IMR-90 (cell line): ENCODE data around the gene EHBP1L1. TPM values are rescaled to one million over a fixed set of nuclear protein-coding genes. Genes with fewer than 3 reads are reported as not detected.

ENCODE experiments used
- ATAC-seq: fragments of 200-7000 bp; cut with Tn5 transposase; 2 replicates; pipeline ENCODE4 v1.9.1; 2020; ENCODE audit warnings: low read depth, mild to moderate bottlenecking, moderate library complexity
- BruUV-seq: library from RNA; stranded (reverse); fragments of 400-500 nt; replicated peaks from 2 replicates; lab custom pipeline; 2021; lab: Mats Ljungman, UMichigan
- CTCF ChIA-PET: fragments of 300-600 bp; formaldehyde crosslinking; extraction: SDS; loops from one replicate; lab custom pipeline; 2021; ENCODE audit warnings: antibody characterized with exemption; lab: Yijun Ruan, JAX
- POLR2A ChIA-PET: fragments of 300-600 bp; sonication (Branson Sonifier 250); formaldehyde crosslinking; loops from one replicate; lab custom pipeline; 2022; ENCODE audit warnings: antibody characterized with exemption; ENCODE audit not compliant: unreplicated experiment; lab: Charles Lee
- DNase-seq: peaks from one replicate; pipeline ENCODE4 v3.0.0; 2013
- H2AFZ ChIP-seq: replicated peaks from 2 replicates; pipeline ENCODE3; 2013; ENCODE audit warnings: low read length, mild to moderate bottlenecking; ENCODE audit not compliant: poor library complexity
- H2AK5ac ChIP-seq: 2 replicates; pipeline ENCODE4 v1.6.1; 2013; ENCODE audit warnings: low read depth, low read length, inconsistent platforms
- H2AK9ac ChIP-seq: replicated peaks from 2 replicates; pipeline ENCODE3; 2013; ENCODE audit warnings: mild to moderate bottlenecking, low read depth, low read length, moderate library complexity; ENCODE audit not compliant: poor library complexity
- H2BK120ac ChIP-seq: 2 replicates; pipeline ENCODE4 v1.6.1; 2013; ENCODE audit warnings: low read depth, low read length, inconsistent platforms
- H2BK15ac ChIP-seq: 3 replicates; pipeline ENCODE4 v1.6.1; 2013; ENCODE audit warnings: low read depth, low read length, inconsistent platforms
- H2BK20ac ChIP-seq: 2 replicates; pipeline ENCODE4 v1.6.1; 2013; ENCODE audit warnings: low read depth, mild to moderate bottlenecking, inconsistent platforms, low read length, moderate library complexity
- H2BK5ac ChIP-seq: 2 replicates; pipeline ENCODE4 v1.6.1; 2013; ENCODE audit warnings: mild to moderate bottlenecking, low read depth, low read length, inconsistent platforms; ENCODE audit not compliant: poor library complexity, severe bottlenecking
- H3K14ac ChIP-seq: replicated peaks from 2 replicates; pipeline ENCODE4 v1.6.1; 2013; ENCODE audit warnings: low read depth, low read length, inconsistent platforms
- H3K18ac ChIP-seq: 2 replicates; pipeline ENCODE4 v1.6.1; 2013; ENCODE audit warnings: low read depth, low read length, control low read depth
- H3K23ac ChIP-seq: 2 replicates; pipeline ENCODE4 v1.6.1; 2013; ENCODE audit warnings: low read depth, low read length, inconsistent platforms
- H3K27ac ChIP-seq: 2 replicates; pipeline ENCODE4 v1.5.1; 2013; ENCODE audit warnings: mild to moderate bottlenecking, control low read depth, low read length; ENCODE audit not compliant: insufficient read depth
- H3K27me3 ChIP-seq: 2 replicates; pipeline ENCODE4 v1.6.1; 2013; ENCODE audit warnings: low read length; ENCODE audit not compliant: control insufficient read depth, insufficient read depth
- H3K36me3 ChIP-seq: 2 replicates; pipeline ENCODE4 v1.6.1; 2013; ENCODE audit warnings: low read length, mixed read lengths; ENCODE audit not compliant: control insufficient read depth, insufficient read depth
- H3K4ac ChIP-seq: 2 replicates; pipeline ENCODE4 v1.6.1; 2013; ENCODE audit warnings: low read depth, low read length, inconsistent platforms
- H3K4me1 ChIP-seq: 2 replicates; pipeline ENCODE4 v1.6.1; 2013; ENCODE audit warnings: low read length, mixed read lengths; ENCODE audit not compliant: control insufficient read depth, insufficient read depth
- H3K4me2 ChIP-seq: 2 replicates; pipeline ENCODE4 v1.6.1; 2013; ENCODE audit warnings: low read depth, mild to moderate bottlenecking, control low read depth, low read length, moderate library complexity
- H3K4me3 ChIP-seq: 2 replicates; pipeline ENCODE4 v1.5.1; 2013; ENCODE audit warnings: low read depth, mild to moderate bottlenecking, control low read depth, low read length, moderate library complexity; ENCODE audit not compliant: insufficient read depth
- H3K56ac ChIP-seq: 2 replicates; pipeline ENCODE4 v1.6.1; 2013; ENCODE audit warnings: low read length, inconsistent platforms; ENCODE audit not compliant: insufficient read depth; ENCODE audit errors: extremely low read depth
- H3K79me1 ChIP-seq, 2 experiments: 2 replicates each; pipeline ENCODE4 v1.6.1; 2013; ENCODE audit warnings: low read length in 2 of 2, inconsistent platforms in 1 of 2, low read depth in 1 of 2
- H3K9ac ChIP-seq: 2 replicates; pipeline ENCODE4 v1.6.1; 2013; ENCODE audit warnings: low read depth, low read length, control low read depth
- H3K9me1 ChIP-seq: 2 replicates; pipeline ENCODE4 v1.6.1; 2013; ENCODE audit warnings: low read length, inconsistent platforms; ENCODE audit not compliant: insufficient read depth
- H3K9me3 ChIP-seq: 2 replicates; pipeline ENCODE4 v1.6.1; 2013; ENCODE audit warnings: low read length; ENCODE audit not compliant: control insufficient read depth, insufficient read depth
- H4K20me1 ChIP-seq: 2 replicates; pipeline ENCODE4 v1.6.1; 2013; ENCODE audit warnings: low read length, inconsistent platforms; ENCODE audit not compliant: insufficient read depth
- H4K5ac ChIP-seq: 2 replicates; pipeline ENCODE4 v1.6.1; 2013; ENCODE audit warnings: mild to moderate bottlenecking, low read depth, low read length, control low read depth
- H4K8ac ChIP-seq, 2 experiments: 2 replicates each; pipeline ENCODE4 v1.6.1; 2013; ENCODE audit warnings: low read depth in 2 of 2, low read length in 2 of 2, control low read depth in 1 of 2, inconsistent platforms in 1 of 2
- H4K91ac ChIP-seq: 2 replicates; pipeline ENCODE4 v1.6.1; 2013; ENCODE audit warnings: low read depth, low read length, inconsistent platforms; ENCODE audit not compliant: insufficient read depth
- BHLHE40 ChIP-seq: fragments of 150-350 bp; IDR thresholded peaks from 2 replicates; pipeline ENCODE4 v1.6.1; 2016; ENCODE audit warnings: mild to moderate bottlenecking, low read depth, low read length
- CEBPB ChIP-seq: IDR thresholded peaks from 2 replicates; pipeline ENCODE4 v1.6.1; 2012; ENCODE audit warnings: low read depth, low read length, improper control_type of control experiment
- MXI1 ChIP-seq: IDR thresholded peaks from 2 replicates; pipeline ENCODE4 v1.6.1; 2012; ENCODE audit warnings: low read depth, mild to moderate bottlenecking, low read length, moderate library complexity, borderline replicate concordance
- NFE2L2 ChIP-seq: fragments of 150-350 bp; IDR thresholded peaks from 2 replicates; pipeline ENCODE4 v1.6.1; 2016; ENCODE audit warnings: low read depth, mild to moderate bottlenecking, low read length
- POLR2A ChIP-seq: IDR thresholded peaks from 2 replicates; pipeline ENCODE4 v1.6.1; 2012; ENCODE audit warnings: mild to moderate bottlenecking, low read depth, low read length
- RAD21 ChIP-seq: IDR thresholded peaks from 2 replicates; pipeline ENCODE4 v1.6.1; 2012; ENCODE audit warnings: low read length, improper control_type of control experiment
- RCOR1 ChIP-seq: IDR thresholded peaks from 2 replicates; pipeline ENCODE4 v1.6.1; 2012; ENCODE audit warnings: mild to moderate bottlenecking, low read length, improper control_type of control experiment; ENCODE audit not compliant: insufficient replicate concordance
- RFX5 ChIP-seq: IDR thresholded peaks from 2 replicates; pipeline ENCODE4 v1.8.0; 2012; ENCODE audit warnings: low read depth, mild to moderate bottlenecking, low read length, moderate library complexity
- SMC3 ChIP-seq: fragments of 150-350 bp; IDR thresholded peaks from 2 replicates; pipeline ENCODE4 v1.6.1; 2016; ENCODE audit warnings: low read depth, mild to moderate bottlenecking, antibody characterized with exemption, low read length, moderate library complexity
- WGBS, 2 experiments: methylation state at CpG; one replicate each; pipeline versions ENCODE4 v1.1.5 to v1.1.7; 2013; ENCODE audit warnings: missing lambda C conversion rate in 2 of 2; ENCODE audit not compliant: insufficient read length in 1 of 2; ENCODE audit errors: extremely low coverage in 2 of 2; 5-methylcytosine and 5-hydroxymethylcytosine counted together
- dilution Hi-C: fragments of 300-500 bp; cut with HindIII; formaldehyde crosslinking; loops from one replicate; pipeline ENCODE4 v1.14.3; 2018; ENCODE audit warnings: low sequenced_read_pairs; ENCODE audit not compliant: unreplicated experiment
- in situ Hi-C: fragments of 300-500 bp; cut with MboI; formaldehyde crosslinking; loops from 3 replicates; pipeline ENCODE4 v1.14.3; 2019; ENCODE audit warnings: low sequenced_read_pairs, inconsistent platforms, mixed read lengths
- intact Hi-C: fragments of 100-400 bp; cut with micrococcal nuclease; formaldehyde crosslinking; loops from 2 replicates; pipeline ENCODE4 v1.10.0; 2022
- polyA plus RNA-seq, 3 experiments: library from polyadenylated mRNA; depleted of rRNA; stranded (reverse); fragments of >200 nt; gene quantifications; 2 replicates each; pipeline ENCODE4 v1.2.3, GENCODE V29; 2012; ENCODE audit warnings: low replicate concordance in 1 of 3
- total RNA-seq: library from RNA; depleted of rRNA; stranded (reverse); fragments of >200 nt; gene quantifications from 2 replicates; pipeline ENCODE4 v1.2.3, GENCODE V29; 2012
- TF ChIP-seq, protein P1 (sequence below): fragments of 150-350 bp; IDR thresholded peaks from 2 replicates; pipeline ENCODE4 v1.6.1; 2016; ENCODE audit warnings: low read depth, mild to moderate bottlenecking, low read length, moderate library complexity, borderline replicate concordance
- TF ChIP-seq, protein P2 (sequence below): conservative IDR thresholded peaks from 2 replicates; pipeline ENCODE4 v1.5.1; 2012; ENCODE audit warnings: mild to moderate bottlenecking, low read depth, low read length, improper control_type of control experiment

EHBP1L1 gene
- total and polyA plus RNA-seq, 2 of the 4 experiments (the other 2 are of a cell fraction) = 10.0 to 27.4 TPM

DNA sequence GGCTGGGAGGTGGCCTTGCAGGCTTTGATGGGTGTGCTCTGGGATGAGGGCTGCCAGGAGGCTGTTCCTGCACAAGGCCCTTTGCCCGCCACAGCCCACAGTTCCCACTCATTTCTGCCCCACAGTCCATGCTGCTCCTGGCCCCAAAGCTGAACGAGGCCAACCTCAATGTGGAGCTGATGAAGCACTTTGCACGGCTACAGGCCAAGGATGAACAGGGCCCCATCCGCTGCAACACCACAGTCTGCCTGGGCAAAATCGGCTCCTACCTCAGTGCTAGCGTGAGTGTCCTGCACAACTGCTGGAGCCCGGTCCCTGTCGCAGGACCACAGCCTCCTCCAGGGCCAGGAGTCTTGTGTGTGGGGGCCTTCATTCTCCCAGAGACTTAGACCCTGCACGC lies 40.8 kb upstream of the EHBP1L1 start:
- Histone ChIP-seq H4K8ac (no peak overlapping the region), H2BK15ac (no peak overlapping the region), H3K27me3 (no peaks in the 10 kb centered on the region), H3K9ac (no peak overlapping the region), H2BK20ac (no peak overlapping the region), H3K4me3 (no peak overlapping the region), H2AK5ac (no peak overlapping the region), H4K91ac (no peak overlapping the region), H4K5ac (no peak overlapping the region), H3K18ac (no peak overlapping the region), H2AK9ac (no peak overlapping the region), H4K20me1 (peaks cover 33% of the 10 kb centered on the region), H2AFZ (no peak overlapping the region), H3K14ac (no peak overlapping the region), H2BK5ac (no peak overlapping the region), H3K9me3 (no peaks in the 10 kb centered on the region), H3K4me1 (no peaks in the 10 kb centered on the region), H3K9me1 (0 out of 2 replicates have a peak, but pooled peaks cover 8% of the 10 kb centered on the region), H3K36me3 (peaks cover 77% of the 10 kb centered on the region), H3K27ac (no peak overlapping the region), H3K4ac (no peak overlapping the region), H3K4me2 (no peak overlapping the region), H2BK120ac (no peak overlapping the region), H3K56ac (no peak overlapping the region), H3K23ac (no peak overlapping the region), H3K79me1 (peaks cover 11 to 44% of the 10 kb centered on the region in 2 experiments)
- ChIA-PET POLR2A (no interaction called here), CTCF (no interaction called here)
- DNase-seq = no peak
- intact Hi-C loops (no loop called here), in situ Hi-C loops (no loop called here), dilution Hi-C loops (no loop called here)
- TF ChIP-seq SMC3 = no peak
- TF ChIP-seq RFX5 = no peak
- TF ChIP-seq RAD21 = no peak
- TF ChIP-seq MXI1 = no peak
- no peak for TF ChIP-seq BHLHE40
- no peak for TF ChIP-seq CEBPB
- no peak for TF ChIP-seq POLR2A
- TF ChIP-seq, protein P1, sequence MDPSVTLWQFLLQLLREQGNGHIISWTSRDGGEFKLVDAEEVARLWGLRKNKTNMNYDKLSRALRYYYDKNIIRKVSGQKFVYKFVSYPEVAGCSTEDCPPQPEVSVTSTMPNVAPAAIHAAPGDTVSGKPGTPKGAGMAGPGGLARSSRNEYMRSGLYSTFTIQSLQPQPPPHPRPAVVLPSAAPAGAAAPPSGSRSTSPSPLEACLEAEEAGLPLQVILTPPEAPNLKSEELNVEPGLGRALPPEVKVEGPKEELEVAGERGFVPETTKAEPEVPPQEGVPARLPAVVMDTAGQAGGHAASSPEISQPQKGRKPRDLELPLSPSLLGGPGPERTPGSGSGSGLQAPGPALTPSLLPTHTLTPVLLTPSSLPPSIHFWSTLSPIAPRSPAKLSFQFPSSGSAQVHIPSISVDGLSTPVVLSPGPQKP = no peak
- no peak for TF ChIP-seq NFE2L2
- no peak for TF ChIP-seq RCOR1
- TF ChIP-seq, protein P2, sequence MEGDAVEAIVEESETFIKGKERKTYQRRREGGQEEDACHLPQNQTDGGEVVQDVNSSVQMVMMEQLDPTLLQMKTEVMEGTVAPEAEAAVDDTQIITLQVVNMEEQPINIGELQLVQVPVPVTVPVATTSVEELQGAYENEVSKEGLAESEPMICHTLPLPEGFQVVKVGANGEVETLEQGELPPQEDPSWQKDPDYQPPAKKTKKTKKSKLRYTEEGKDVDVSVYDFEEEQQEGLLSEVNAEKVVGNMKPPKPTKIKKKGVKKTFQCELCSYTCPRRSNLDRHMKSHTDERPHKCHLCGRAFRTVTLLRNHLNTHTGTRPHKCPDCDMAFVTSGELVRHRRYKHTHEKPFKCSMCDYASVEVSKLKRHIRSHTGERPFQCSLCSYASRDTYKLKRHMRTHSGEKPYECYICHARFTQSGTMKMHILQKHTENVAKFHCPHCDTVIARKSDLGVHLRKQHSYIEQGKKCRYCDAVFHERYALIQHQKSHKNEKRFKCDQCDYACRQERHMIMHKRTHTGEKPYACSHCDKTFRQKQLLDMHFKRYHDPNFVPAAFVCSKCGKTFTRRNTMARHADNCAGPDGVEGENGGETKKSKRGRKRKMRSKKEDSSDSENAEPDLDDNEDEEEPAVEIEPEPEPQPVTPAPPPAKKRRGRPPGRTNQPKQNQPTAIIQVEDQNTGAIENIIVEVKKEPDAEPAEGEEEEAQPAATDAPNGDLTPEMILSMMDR = no peak
- BruUV-seq = no TSS peak
- WGBS, 2 experiments = 89% methylated on average over 3 of the region's 9 CpGs; no CpG with 5 or more reads in 1 of the 2 experiments
- ATAC-seq = no peak
